ENCODE measurements around the gene RASD1. TPM values are rescaled to one million over a fixed set of nuclear protein-coding genes. Genes with fewer than 3 reads are reported as not detected.

Gene RASD1
- polyA plus RNA-seq, 4 donors: 4.9 to 17.4 (median 9.5) TPM

- 50 to 79% (median 59%) methylated on average over 16 of the region's 16 CpGs for WGBS, 3 donors
- Histone ChIP-seq H3K27ac (ENCODE audit: low read depth in 1 of 3, low read length in 2 of 3) (no peak overlapping the region), H3K4me1 (ENCODE audit: control insufficient read depth in 3 of 3, insufficient read depth in 2 of 3, low read depth in 1 of 3, low read length in 2 of 3) (peaks cover 0 to 20% (median 2%) of the 10 kb centered on the region in 3 donors), H3K9me3 (ENCODE audit: control insufficient read depth in 2 of 2, insufficient read depth in 1 of 2, low read depth in 1 of 2, low read length in 1 of 2) (peaks cover 0 to 6% of the 10 kb centered on the region in 2 donors), H3K27me3 (ENCODE audit: control insufficient read depth in 3 of 3, insufficient read depth in 3 of 3, low read length in 3 of 3) (peaks cover 0 to 16% (median 0%) of the 10 kb centered on the region in 3 donors), H3K4me3 (ENCODE audit: low read depth in 1 of 3, low read length in 3 of 3) (no peak overlapping the region), H3K36me3 (ENCODE audit: control insufficient read depth in 3 of 3, insufficient read depth in 2 of 3, low read depth in 1 of 3, low read length in 3 of 3) (peaks cover 0 to 4% (median 0%) of the 10 kb centered on the region in 3 donors)
- FAIRE-seq (no peak), DNase-seq (peak in 1 of 2 donors; percentile 31)
Measured at GRCh38 chr17:17498606-17499301, 2.6 kb upstream of the RASD1 start.

GRCh38 chr17:17497845-17498520 is 1.8 kb upstream of the RASD1 start:
- Histone ChIP-seq H3K27me3 (ENCODE audit: control insufficient read depth in 3 of 3, insufficient read depth in 3 of 3, low read length in 3 of 3) (peaks cover 0 to 16% (median 0%) of the 10 kb centered on the region in 3 donors), H3K4me1 (ENCODE audit: control insufficient read depth in 3 of 3, insufficient read depth in 2 of 3, low read depth in 1 of 3, low read length in 2 of 3) (peaks cover 0 to 20% (median 2%) of the 10 kb centered on the region in 3 donors), H3K4me3 (ENCODE audit: low read depth in 1 of 3, low read length in 3 of 3) (no peak overlapping the region), H3K36me3 (ENCODE audit: control insufficient read depth in 3 of 3, insufficient read depth in 2 of 3, low read depth in 1 of 3, low read length in 3 of 3) (peaks cover 0 to 11% (median 0%) of the 10 kb centered on the region in 3 donors), H3K9me3 (ENCODE audit: control insufficient read depth in 2 of 2, insufficient read depth in 1 of 2, low read depth in 1 of 2, low read length in 1 of 2) (peaks cover 0 to 6% of the 10 kb centered on the region in 2 donors), H3K27ac (ENCODE audit: low read depth in 1 of 3, low read length in 2 of 3) (no peak overlapping the region)
- FAIRE-seq (no peak), DNase-seq (no peak)
- whole genome bisulfite sequencing, 3 donors: 80 to 88% (median 88%) methylated on average over 10 of the region's 10 CpGs

- DNase-seq: no peak
- peaks cover 0 to 20% (median 2%) of the 10 kb centered on the region in 3 donors for H3K4me1 ChIP-seq (ENCODE audit: control insufficient read depth in 3 of 3, insufficient read depth in 2 of 3, low read depth in 1 of 3, low read length in 2 of 3)
- H3K9me3 ChIP-seq (ENCODE audit: control insufficient read depth in 2 of 2, insufficient read depth in 1 of 2, low read depth in 1 of 2, low read length in 1 of 2): peaks cover 0 to 6% of the 10 kb centered on the region in 2 donors
- peaks cover 0 to 19% (median 5%) of the 10 kb centered on the region in 3 donors for H3K36me3 ChIP-seq (ENCODE audit: control insufficient read depth in 3 of 3, insufficient read depth in 2 of 3, low read depth in 1 of 3, low read length in 3 of 3)
- peaks cover 0 to 16% (median 0%) of the 10 kb centered on the region in 3 donors for H3K27me3 ChIP-seq (ENCODE audit: control insufficient read depth in 3 of 3, insufficient read depth in 3 of 3, low read length in 3 of 3)
- no peak overlapping the region for H3K27ac ChIP-seq (ENCODE audit: low read depth in 1 of 3, low read length in 2 of 3)
- no peak for FAIRE-seq
- H3K4me3 ChIP-seq (ENCODE audit: low read depth in 1 of 3, low read length in 3 of 3): no peak overlapping the region
- 40 to 45% (median 43%) methylated on average over 17 to 19 of the region's 19 CpGs for WGBS, 3 donors
Measured at GRCh38 chr17:17497065-17497844, 1.1 kb upstream of the RASD1 start.

GRCh38 chr17:17495536-17496188 is 533 bp downstream of the RASD1 start:
- FAIRE-seq (no peak), DNase-seq (peak; percentile 24 to 68)
- WGBS, 3 donors: 0 to 1% (median 1%) methylated on average over 45 to 65 of the region's 65 CpGs

GRCh38 chr17:17494870-17495535 is 1.2 kb downstream of the RASD1 start:
- Histone ChIP-seq H3K9me3 (ENCODE audit: control insufficient read depth in 2 of 2, insufficient read depth in 1 of 2, low read depth in 1 of 2, low read length in 1 of 2) (peaks cover 0 to 6% of the 10 kb centered on the region in 2 donors), H3K27me3 (ENCODE audit: control insufficient read depth in 3 of 3, insufficient read depth in 3 of 3, low read length in 3 of 3) (peaks cover 0 to 16% (median 0%) of the 10 kb centered on the region in 3 donors), H3K36me3 (ENCODE audit: control insufficient read depth in 3 of 3, insufficient read depth in 2 of 3, low read depth in 1 of 3, low read length in 3 of 3) (peaks cover 0 to 34% (median 10%) of the 10 kb centered on the region in 3 donors), H3K27ac (ENCODE audit: low read depth in 1 of 3, low read length in 2 of 3) (peak overlapping the region in 1 of 3 donors; percentile 52), H3K4me3 (ENCODE audit: low read depth in 1 of 3, low read length in 3 of 3) (peak overlapping the region; percentile 36 to 51 (median 49)), H3K4me1 (ENCODE audit: control insufficient read depth in 3 of 3, insufficient read depth in 2 of 3, low read depth in 1 of 3, low read length in 2 of 3) (peaks cover 0 to 20% (median 2%) of the 10 kb centered on the region in 3 donors)
- WGBS, 3 donors: 2 to 4% (median 2%) methylated on average over 69 to 71 of the region's 71 CpGs
- peak; percentile 32 to 72 for DNase-seq
- FAIRE-seq: no peak

More at GRCh38 chr17:17495536-17496188, 533 bp downstream of the RASD1 start:
- Histone ChIP-seq H3K27me3 (ENCODE audit: control insufficient read depth in 3 of 3, insufficient read depth in 3 of 3, low read length in 3 of 3) (peaks cover 0 to 16% (median 0%) of the 10 kb centered on the region in 3 donors), H3K9me3 (ENCODE audit: control insufficient read depth in 2 of 2, insufficient read depth in 1 of 2, low read depth in 1 of 2, low read length in 1 of 2) (peaks cover 0 to 6% of the 10 kb centered on the region in 2 donors), H3K36me3 (ENCODE audit: control insufficient read depth in 3 of 3, insufficient read depth in 2 of 3, low read depth in 1 of 3, low read length in 3 of 3) (peaks cover 0 to 34% (median 10%) of the 10 kb centered on the region in 3 donors), H3K27ac (ENCODE audit: low read depth in 1 of 3, low read length in 2 of 3) (peak overlapping the region in 2 of 3 donors; percentile 48 to 71), H3K4me1 (ENCODE audit: control insufficient read depth in 3 of 3, insufficient read depth in 2 of 3, low read depth in 1 of 3, low read length in 2 of 3) (peaks cover 0 to 20% (median 2%) of the 10 kb centered on the region in 3 donors), H3K4me3 (ENCODE audit: low read depth in 1 of 3, low read length in 3 of 3) (peak overlapping the region; percentile 17 to 52 (median 49))

GRCh38 chr17:17494499-17494869 is 1.7 kb downstream of the RASD1 start:
- FAIRE-seq: no peak
- Histone ChIP-seq H3K4me3 (ENCODE audit: low read depth in 1 of 3, low read length in 3 of 3) (peak overlapping the region; percentile 36 to 51 (median 49)), H3K27me3 (ENCODE audit: control insufficient read depth in 3 of 3, insufficient read depth in 3 of 3, low read length in 3 of 3) (peaks cover 0 to 16% (median 0%) of the 10 kb centered on the region in 3 donors), H3K9me3 (ENCODE audit: control insufficient read depth in 2 of 2, insufficient read depth in 1 of 2, low read depth in 1 of 2, low read length in 1 of 2) (peaks cover 0 to 6% of the 10 kb centered on the region in 2 donors), H3K4me1 (ENCODE audit: control insufficient read depth in 3 of 3, insufficient read depth in 2 of 3, low read depth in 1 of 3, low read length in 2 of 3) (peaks cover 0 to 20% (median 2%) of the 10 kb centered on the region in 3 donors), H3K27ac (ENCODE audit: low read depth in 1 of 3, low read length in 2 of 3) (no peak overlapping the region), H3K36me3 (ENCODE audit: control insufficient read depth in 3 of 3, insufficient read depth in 2 of 3, low read depth in 1 of 3, low read length in 3 of 3) (peaks cover 0 to 34% (median 12%) of the 10 kb centered on the region in 3 donors)
- WGBS, 3 donors: 19 to 29% (median 25%) methylated on average over 14 of the region's 14 CpGs
- no peak for DNase-seq

GRCh38 chr17:17493986-17494466 is 2.2 kb downstream of the RASD1 start:
- Histone ChIP-seq H3K36me3 (ENCODE audit: control insufficient read depth in 3 of 3, insufficient read depth in 2 of 3, low read depth in 1 of 3, low read length in 3 of 3) (peaks cover 0 to 35% (median 13%) of the 10 kb centered on the region in 3 donors), H3K4me1 (ENCODE audit: control insufficient read depth in 3 of 3, insufficient read depth in 2 of 3, low read depth in 1 of 3, low read length in 2 of 3) (peaks cover 0 to 20% (median 2%) of the 10 kb centered on the region in 3 donors), H3K27ac (ENCODE audit: low read depth in 1 of 3, low read length in 2 of 3) (peak overlapping the region in 2 of 3 donors; percentile 2 to 24), H3K4me3 (ENCODE audit: low read depth in 1 of 3, low read length in 3 of 3) (no peak overlapping the region), H3K9me3 (ENCODE audit: control insufficient read depth in 2 of 2, insufficient read depth in 1 of 2, low read depth in 1 of 2, low read length in 1 of 2) (peaks cover 0 to 6% of the 10 kb centered on the region in 2 donors), H3K27me3 (ENCODE audit: control insufficient read depth in 3 of 3, insufficient read depth in 3 of 3, low read length in 3 of 3) (peaks cover 0 to 16% (median 0%) of the 10 kb centered on the region in 3 donors)
- 71 to 77% (median 77%) methylated on average over 5 of the region's 5 CpGs for WGBS, 3 donors
- no peak for FAIRE-seq
- DNase-seq: no peak

All from small intestine (tissue), 7 donors.